Peyer's patch (tissue), 4 donors: ENCODE measurements around the gene KLHL10. TPM values are rescaled to one million over a fixed set of nuclear protein-coding genes. Genes with fewer than 3 reads are reported as not detected.

Experiments used
- DNase-seq, 3 donors: peaks; one replicate each; pipeline ENCODE4 v3.0.0-alpha.2; 2017 to 2019
- H3K27ac ChIP-seq, 4 donors: fragments of 200-600 bp; sonication (generic); one replicate each; pipeline ENCODE4 v1.5.1; 2016 to 2019
- H3K27me3 ChIP-seq, 2 donors: fragments of 200-600 bp; sonication (generic); one replicate each; pipeline ENCODE4 v1.5.1; 2019
- H3K36me3 ChIP-seq, 3 donors: fragments of 200-600 bp; sonication (generic); one replicate each; pipeline ENCODE4 v1.5.1; 2016 to 2019
- H3K4me1 ChIP-seq, 4 donors: fragments of 200-600 bp; sonication (generic); one replicate each; pipeline ENCODE4 v1.5.1; 2016 to 2019
- H3K4me3 ChIP-seq, 4 donors: fragments of 200-600 bp; sonication (generic); 1 replicate in 3 of 4; 2 replicates in 1 of 4; pipeline ENCODE4 v1.5.1; 2016 to 2019; ENCODE audit warnings: mild to moderate bottlenecking in 1 of 4
- H3K9me3 ChIP-seq, 4 donors: fragments of 200-600 bp; sonication (generic); one replicate each; pipeline ENCODE4 v1.5.1; 2016 to 2019; ENCODE audit warnings: mild to moderate bottlenecking in 1 of 4
- CTCF ChIP-seq, 6 experiments: fragments of 450-650 bp in 4 of 6; fragments of 200-600 bp in 2 of 6; sonication (generic) in 1 of 6; IDR thresholded peaks; one replicate each; pipeline ENCODE4 v1.5.1; 2017 to 2019; ENCODE audit warnings: antibody characterized with exemption in 6 of 6, mild to moderate bottlenecking in 3 of 6, moderate library complexity in 1 of 6
- POLR2A ChIP-seq, 2 donors: fragments of 450-650 bp; IDR thresholded peaks; one replicate each; pipeline ENCODE4 v1.5.1; 2017; ENCODE audit warnings: antibody characterized with exemption in 2 of 2, mild to moderate bottlenecking in 2 of 2, moderate library complexity in 2 of 2
- total RNA-seq, 4 donors: library from RNA; depleted of rRNA; stranded (reverse); fragments of >200 nt; gene quantifications; one replicate each; pipeline ENCODE4 v1.1.0, GENCODE V29; 2016

KLHL10 gene
- total RNA-seq, 4 donors from 2014 or later: not detected

DNA sequence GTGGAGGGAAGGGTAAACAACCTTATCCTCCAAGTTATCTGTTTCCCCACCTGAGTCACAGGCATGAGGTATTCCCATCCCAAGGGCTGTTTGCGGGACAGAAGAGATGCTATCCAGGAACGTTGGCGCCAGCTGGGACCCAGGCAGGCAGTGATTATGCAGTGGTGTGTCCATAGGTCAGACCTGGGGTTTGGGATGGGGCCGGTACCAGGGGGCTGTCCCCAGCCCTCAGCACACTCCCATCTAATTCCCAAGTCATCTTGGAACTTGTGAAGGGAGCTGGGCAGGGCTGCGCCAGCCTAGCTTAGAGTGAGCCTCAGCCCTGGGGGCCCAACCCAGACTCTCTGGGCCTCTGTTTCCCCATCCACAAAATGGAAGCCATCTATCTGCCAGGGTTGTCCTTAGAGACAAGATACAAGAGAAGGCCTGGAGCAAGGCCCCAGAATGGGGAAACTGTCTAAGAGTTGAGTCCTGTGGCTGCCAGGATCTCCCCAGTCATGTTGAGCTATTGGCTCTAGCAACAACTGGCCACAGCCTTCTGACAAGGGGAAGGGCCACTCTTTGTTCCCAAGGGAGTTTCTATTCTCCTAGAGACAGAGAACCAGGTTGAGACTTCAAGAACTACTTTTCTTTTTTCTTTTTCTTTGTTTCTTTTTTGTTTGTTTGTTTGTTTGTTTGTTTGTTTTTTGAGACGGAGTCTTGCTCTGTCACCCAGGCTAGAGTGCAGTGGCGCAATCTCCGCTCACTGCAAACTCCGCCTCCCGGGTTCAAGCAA is 41.3 kb upstream of the KLHL10 start:
- H3K27me3 ChIP-seq: no peaks in the 10 kb centered on the region
- no peaks in the 10 kb centered on the region for H3K36me3 ChIP-seq
- H3K4me1 ChIP-seq: peaks cover 0 to 41% (median 5%) of the 10 kb centered on the region in 4 donors
- DNase-seq: no peak
- TF ChIP-seq CTCF (IDR thresholded peaks at IDR 0.05) (no peak), POLR2A (IDR thresholded peaks at IDR 0.05) (no peak)
- H3K9me3 ChIP-seq: no peaks in the 10 kb centered on the region
- no peak overlapping the region for H3K27ac ChIP-seq
- H3K4me3 ChIP-seq: no peak overlapping the region

DNA sequence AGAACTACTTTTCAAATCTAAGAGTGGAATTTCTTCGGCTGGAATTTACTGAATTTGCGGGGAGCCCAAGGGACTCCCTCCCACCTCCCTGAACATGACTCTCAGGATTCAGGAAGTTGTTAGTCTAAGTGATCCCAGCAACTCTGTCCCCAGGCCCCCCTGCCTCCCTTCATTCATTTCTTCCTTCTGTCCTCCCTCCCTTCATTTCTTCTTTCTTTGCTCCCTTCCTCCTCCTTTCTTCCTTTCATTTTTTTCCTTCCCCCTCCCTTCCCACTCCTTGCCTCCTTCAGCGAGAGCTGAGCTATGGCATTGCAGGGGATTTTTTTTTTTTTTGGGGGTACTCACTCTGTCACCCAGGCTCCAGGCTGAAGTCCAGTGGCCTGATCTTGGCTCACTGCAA is 40.2 kb upstream of the KLHL10 start:
- Histone ChIP-seq H3K27ac (no peak overlapping the region), H3K27me3 (no peaks in the 10 kb centered on the region), H3K36me3 (no peaks in the 10 kb centered on the region), H3K9me3 (no peaks in the 10 kb centered on the region), H3K4me1 (peaks cover 0 to 35% (median 5%) of the 10 kb centered on the region in 4 donors), H3K4me3 (no peak overlapping the region)
- no peak for DNase-seq
- TF ChIP-seq CTCF (IDR thresholded peaks at IDR 0.05) (no peak), POLR2A (IDR thresholded peaks at IDR 0.05) (no peak)

- Histone ChIP-seq H3K4me3 (no peak overlapping the region), H3K27me3 (no peaks in the 10 kb centered on the region), H3K9me3 (no peaks in the 10 kb centered on the region), H3K27ac (peak overlapping the region in 1 of 4 donors; percentile 98), H3K36me3 (no peaks in the 10 kb centered on the region), H3K4me1 (peaks cover 0 to 15% (median 2%) of the 10 kb centered on the region in 4 donors)
- DNase-seq: no peak
- TF ChIP-seq POLR2A (IDR thresholded peaks at IDR 0.05): no peak
- no peak for TF ChIP-seq CTCF (IDR thresholded peaks at IDR 0.05)
Measured at GRCh38 chr17:41799366-41799765, 38.3 kb upstream of the KLHL10 start.

- TF ChIP-seq CTCF (IDR thresholded peaks at IDR 0.05): peak in 1 of 6 experiments; percentile 18
- TF ChIP-seq POLR2A (IDR thresholded peaks at IDR 0.05): peak in 1 of 2 donors; percentile 37
- Histone ChIP-seq H3K36me3 (no peaks in the 10 kb centered on the region), H3K27ac (peak overlapping the region; percentile 5 to 98 (median 75)), H3K4me3 (peak overlapping the region in 2 of 4 donors; percentile 13 to 20), H3K27me3 (no peaks in the 10 kb centered on the region), H3K4me1 (peaks cover 0 to 10% (median 2%) of the 10 kb centered on the region in 4 donors), H3K9me3 (no peaks in the 10 kb centered on the region)
- peak; percentile 39 to 94 (median 93) for DNase-seq
Measured at GRCh38 chr17:41800601-41801373, 36.8 kb upstream of the KLHL10 start.

DNA sequence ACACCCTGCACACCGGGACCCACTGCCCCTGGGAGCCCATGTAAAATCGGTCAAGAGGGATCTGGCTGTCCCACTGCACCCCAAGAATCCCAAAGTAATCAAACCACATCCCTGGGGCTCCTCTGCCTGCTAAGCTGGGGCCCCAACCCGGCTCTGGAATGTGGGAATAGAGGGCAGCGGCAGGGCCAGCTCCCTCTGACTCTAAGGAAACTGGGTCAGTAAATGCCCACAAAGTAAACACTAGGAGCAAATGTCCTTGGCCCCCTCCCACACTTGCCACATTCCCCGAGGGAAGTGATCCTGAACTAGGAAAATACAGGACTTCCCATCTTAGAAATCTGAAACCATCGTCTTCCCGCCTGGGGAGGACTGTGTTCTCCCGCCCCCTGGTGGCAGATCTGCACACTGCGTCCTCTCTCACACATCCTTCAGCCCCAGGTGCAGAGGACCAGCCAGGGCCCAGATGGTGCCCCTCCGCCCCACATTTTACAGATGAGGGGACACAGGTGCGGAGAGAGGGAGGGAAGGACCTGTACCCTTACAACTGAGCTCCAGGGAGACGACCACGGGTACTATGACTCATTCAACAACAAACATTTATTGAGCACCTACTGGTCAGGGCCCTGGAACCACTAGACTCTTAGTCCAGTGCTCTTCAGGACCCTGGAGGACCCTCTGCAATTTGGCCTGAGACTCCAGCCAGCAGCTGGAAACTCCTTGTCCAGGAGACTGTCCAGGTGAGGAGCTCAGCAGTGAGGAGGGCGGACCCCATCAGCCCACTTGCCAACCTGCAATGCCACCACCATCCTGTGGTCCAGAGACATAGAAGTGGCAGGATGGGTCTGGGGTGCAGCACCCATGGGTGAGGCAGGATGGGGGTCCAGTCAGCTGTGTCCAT is 36.0 kb upstream of the KLHL10 start:
- peak overlapping the region; percentile 5 to 98 (median 75) for H3K27ac ChIP-seq
- no peaks in the 10 kb centered on the region for H3K27me3 ChIP-seq
- H3K36me3 ChIP-seq: no peaks in the 10 kb centered on the region
- TF ChIP-seq CTCF (IDR thresholded peaks at IDR 0.05) (peak; percentile 91 to 98 (median 96)), POLR2A (IDR thresholded peaks at IDR 0.05) (no peak)
- peak overlapping the region in 2 of 4 donors; percentile 13 to 20 for H3K4me3 ChIP-seq
- peaks cover 0 to 10% (median 2%) of the 10 kb centered on the region in 4 donors for H3K4me1 ChIP-seq
- no peaks in the 10 kb centered on the region for H3K9me3 ChIP-seq
- peak; percentile 80 to 93 (median 90) for DNase-seq
